K562 (cell line): ENCODE measurements around the gene SPAG7. TPM values are rescaled to one million over a fixed set of nuclear protein-coding genes. Genes with fewer than 3 reads are reported as not detected.

Experiments used
- ATAC-seq: fragments of 200-7000 bp; cut with Tn5 transposase; 3 replicates; pipeline ENCODE4 v1.9.1; 2020; ENCODE audit warnings: moderate library complexity
- BruUV-seq: library from RNA; stranded (reverse); fragments of 400-500 nt; replicated peaks from 2 replicates; lab custom pipeline; 2021; lab: Mats Ljungman, UMichigan
- CTCF ChIA-PET: fragments of 300-600 bp; formaldehyde crosslinking; extraction: SDS; loops from one replicate; lab custom pipeline; 2021; ENCODE audit warnings: low intra/inter-chr PET ratio; lab: Yijun Ruan, JAX
- POLR2A ChIA-PET: fragments of 300-600, 350-650 bp; sonication (Branson Sonifier 250); formaldehyde crosslinking; extraction: SDS; loops from one replicate; lab custom pipeline; 2021; ENCODE audit warnings: antibody characterized with exemption, inconsistent platforms; lab: Yijun Ruan, JAX
- DNase-seq, 4 experiments: peaks; one replicate each; pipeline versions ENCODE4 v3.0.0 to v3.0.0-alpha.2; 2011 to 2018; ENCODE audit warnings: low spot score in 3 of 4, mixed read lengths in 3 of 4; ENCODE audit errors: extremely low read depth in 1 of 4
- FAIRE-seq: peaks from 2 replicates; lab custom pipeline; 2011; peaks lifted over from hg19 to GRCh38; lab: Jason Lieb, UNC
- H2AFZ ChIP-seq: 2 replicates; pipeline ENCODE4 v1.6.0; 2011; ENCODE audit warnings: low read depth, low read length, control low read depth, inconsistent platforms
- H3K27ac ChIP-seq: fragments of 200-600 bp; 3 replicates; pipeline ENCODE4 v1.8.0; 2011; ENCODE audit warnings: low read depth, mild to moderate bottlenecking, control low read depth, inconsistent platforms, low read length, moderate library complexity, mixed read lengths; ENCODE audit errors: extremely low read depth
- H3K27me3 ChIP-seq, 2 experiments: fragments of 300-600 bp in 1 of 2; 2 replicates in 1 of 2; 3 replicates in 1 of 2; pipeline versions ENCODE4 v1.6.0 to v1.8.0; 2011; ENCODE audit warnings: inconsistent platforms in 2 of 2, low read length in 2 of 2, mild to moderate bottlenecking in 1 of 2, mixed read lengths in 1 of 2, moderate library complexity in 1 of 2; ENCODE audit not compliant: control insufficient read depth in 2 of 2, insufficient read depth in 2 of 2
- H3K36me3 ChIP-seq: fragments of 300-600 bp; 3 replicates; pipeline ENCODE4 v1.8.0; 2011; ENCODE audit warnings: mild to moderate bottlenecking, low read length, inconsistent platforms; ENCODE audit not compliant: control insufficient read depth, insufficient read depth
- H3K4me1 ChIP-seq, 2 experiments: fragments of 200-600 bp in 1 of 2; replicated peaks in 1 of 2; 2 replicates in 1 of 2; 3 replicates in 1 of 2; pipeline versions ENCODE4 v1.5.1 to v1.8.0; 2011; ENCODE audit warnings: inconsistent platforms in 2 of 2, low read length in 2 of 2, mild to moderate bottlenecking in 1 of 2, mixed read lengths in 1 of 2, moderate library complexity in 1 of 2; ENCODE audit not compliant: control insufficient read depth in 2 of 2, insufficient read depth in 2 of 2
- H3K4me2 ChIP-seq: 2 replicates; pipeline ENCODE4 v1.6.1; 2011; ENCODE audit warnings: low read length, control low read depth, inconsistent platforms, mixed read lengths; ENCODE audit not compliant: insufficient read depth
- H3K4me3 ChIP-seq: fragments of 200-600 bp; sonication (generic), shearing (Covaris generic); 2 replicates; pipeline ENCODE4 v1.5.1; 2016; ENCODE audit warnings: control low read depth, inconsistent platforms
- H3K79me2 ChIP-seq: fragments of 200-600 bp; 3 replicates; pipeline ENCODE4 v1.8.0; 2011; ENCODE audit warnings: low read length, inconsistent platforms; ENCODE audit not compliant: control insufficient read depth, insufficient read depth
- H3K9ac ChIP-seq, 2 experiments: 2 replicates each; pipeline versions ENCODE4 v1.6.0 to v1.6.1; 2011; ENCODE audit warnings: low read depth in 2 of 2, low read length in 2 of 2, control low read depth in 1 of 2, inconsistent platforms in 1 of 2, mild to moderate bottlenecking in 1 of 2, mixed read lengths in 1 of 2; ENCODE audit not compliant: insufficient read depth in 1 of 2
- H3K9me1 ChIP-seq: one replicate; pipeline ENCODE4 v1.6.0; 2011; ENCODE audit warnings: inconsistent platforms, mild to moderate bottlenecking, low read length, moderate library complexity; ENCODE audit not compliant: control insufficient read depth, insufficient read depth
- H3K9me3 ChIP-seq: replicated peaks from 2 replicates; pipeline ENCODE4 v1.5.1; 2011; ENCODE audit warnings: low read depth, low read length, inconsistent platforms; ENCODE audit not compliant: control insufficient read depth, insufficient read depth
- H4K20me1 ChIP-seq: replicated peaks from 2 replicates; pipeline ENCODE4 v1.6.1; 2011; ENCODE audit warnings: low read length, inconsistent platforms, mixed read lengths; ENCODE audit not compliant: control insufficient read depth, insufficient read depth
- ATF1 ChIP-seq, 2 experiments: fragments of 450-650 bp in 1 of 2; IDR thresholded peaks; 2 replicates each; pipeline ENCODE4 v1.6.1; 2016; ENCODE audit warnings: missing compliant biosample characterization in 1 of 2, missing genetic modification characterization in 1 of 2
- DDX20 ChIP-seq: fragments of 450-650 bp; IDR thresholded peaks from 2 replicates; pipeline ENCODE4 v1.6.1; 2016; ENCODE audit warnings: missing genetic modification characterization, low read depth, mild to moderate bottlenecking, missing compliant biosample characterization, moderate library complexity
- E4F1 ChIP-seq: fragments of 250-450 bp; sonication (Bioruptor Pico); IDR thresholded peaks from 2 replicates; pipeline ENCODE4 v1.5.0; 2021; ENCODE audit warnings: mild to moderate bottlenecking, borderline replicate concordance
- HIVEP1 ChIP-seq: fragments of 250-450 bp; sonication (Bioruptor Pico); IDR thresholded peaks from 2 replicates; pipeline ENCODE4 v1.4.0; 2020; ENCODE audit warnings: mild to moderate bottlenecking
- IFI16 ChIP-seq: fragments of 250-450 bp; sonication (Bioruptor Pico); IDR thresholded peaks from 2 replicates; pipeline ENCODE4 v2.1.2; 2022; ENCODE audit warnings: mild to moderate bottlenecking, inconsistent platforms
- PKNOX1 ChIP-seq: fragments of 450-650 bp; IDR thresholded peaks from 2 replicates; pipeline ENCODE4 v1.6.1; 2016
- PYGO2 ChIP-seq: fragments of 450-650 bp; IDR thresholded peaks from 2 replicates; pipeline ENCODE4 v1.6.1; 2016; ENCODE audit warnings: mild to moderate bottlenecking, missing genetic modification characterization, moderate library complexity, missing compliant biosample characterization
- SMAD3 ChIP-seq: fragments of 450-650 bp; formaldehyde crosslinking; conservative IDR thresholded peaks from 2 replicates; pipeline ENCODE4 v1.4.0; 2020; ENCODE audit warnings: mild to moderate bottlenecking
- VEZF1 ChIP-seq: fragments of 200-800 bp; sonication (Bioruptor generic); IDR thresholded peaks from 2 replicates; pipeline ENCODE4 v1.6.1; 2017; ENCODE audit warnings: missing genetic modification characterization, missing compliant biosample characterization
- ZNF384 ChIP-seq: IDR thresholded peaks from 2 replicates; pipeline ENCODE4 v1.6.1; 2012; ENCODE audit warnings: low read depth, low read length, improper control_type of control experiment
- ZNF511 ChIP-seq: sonication (generic); formaldehyde crosslinking; IDR thresholded peaks from 2 replicates; pipeline ENCODE4 v1.8.0; 2022; ENCODE audit warnings: mild to moderate bottlenecking, missing genetic modification reagents
- ZNF785 ChIP-seq: fragments of 250-450 bp; sonication (Bioruptor Pico); IDR thresholded peaks from 2 replicates; pipeline ENCODE4 v1.4.0; 2020; ENCODE audit warnings: mild to moderate bottlenecking
- WGBS: fragments of 100-300 bp; shearing (Covaris generic); methylation state at CpG from one replicate; pipeline ENCODE4 v1.1.6; 2016; ENCODE audit warnings: low coverage, mixed read lengths; ENCODE audit not compliant: insufficient coverage; ENCODE audit errors: missing lambda C conversion rate; 5-methylcytosine and 5-hydroxymethylcytosine counted together
- in situ Hi-C: fragments of 300-500 bp; cut with MboI; formaldehyde crosslinking; loops from 4 replicates; pipeline ENCODE4 v1.15.0; 2018; ENCODE audit warnings: inconsistent platforms, mixed read lengths
- intact Hi-C: fragments of 100-400 bp; cut with micrococcal nuclease; formaldehyde crosslinking; loops from 2 replicates; pipeline ENCODE4 v1.14.2; 2022
- polyA plus RNA-seq, 8 experiments: library from polyadenylated mRNA; depleted of rRNA in 4 of 8; stranded (reverse) in 5 of 8; unstranded in 3 of 8; fragments of >200 nt; fragmentation: Nextera tagmentation in 2 of 8; fragmentation: Illumina TruSeq in 1 of 8; extraction: Ambion mirVana in 2 of 8; extraction: Trizol in 1 of 8; gene quantifications; 2 replicates each; pipeline versions ENCODE4 v1.2.1 to v1.2.3, GENCODE V29; 2011 to 2014; ENCODE audit warnings: inconsistent platforms in 1 of 8, missing spikeins in 1 of 8
- total RNA-seq, 7 experiments: library from RNA; depleted of rRNA in 6 of 7; stranded (reverse); fragments of >200 nt in 6 of 7; fragmentation: Illumina TruSeq in 2 of 7; extraction: Trizol in 2 of 7; gene quantifications; 2 replicates each; pipeline versions ENCODE4 v1.2.1 to v1.2.3, GENCODE V29; 2011 to 2021; ENCODE audit warnings: low replicate concordance in 1 of 7

SPAG7 gene
- total and polyA plus RNA-seq, 9 of the 15 experiments (the other 6 are each of a cell fraction or from before 2014, with no cell fraction given): 5.6 to 53.5 (median 36.3) TPM

GRCh38 chr17:4938069-4938491 is 29.5 kb downstream of the SPAG7 start:
- no peaks in the 10 kb centered on the region for H3K9me3 ChIP-seq
- H3K9ac ChIP-seq: peak overlapping the region; percentile 95 to 98; a peak in 3 of 4 replicates
- H3K9me1 ChIP-seq: no peaks in the 10 kb centered on the region
- H3K4me2 ChIP-seq: peak overlapping the region; percentile 96
- FAIRE-seq (no peak), DNase-seq (no peak), ATAC-seq (no peak)
- H4K20me1 ChIP-seq: no peaks in the 10 kb centered on the region
- peaks cover 13 to 34% of the 10 kb centered on the region in 2 experiments; a peak in 4 of 5 replicates for H3K4me1 ChIP-seq
- peaks cover 46% of the 10 kb centered on the region for H3K79me2 ChIP-seq
- TF ChIP-seq ZNF384 (no peak), IFI16 (no peak), E4F1 (CRISPR knock-in tag) (no peak), HIVEP1 (CRISPR knock-in tag) (no peak), ATF1 (CRISPR knock-in tag; IDR thresholded peaks at IDR 0.05) (no peak), ATF1 (tag; IDR thresholded peaks at IDR 0.05) (no peak), ZNF785 (CRISPR knock-in tag) (no peak), ZNF511 (CRISPR knock-in tag) (no peak), VEZF1 (CRISPR knock-in tag) (no peak), PKNOX1 (no peak), SMAD3 (CRISPR knock-in tag) (no peak), PYGO2 (tag) (no peak), DDX20 (tag) (no peak)
- H3K27ac ChIP-seq: no peak overlapping the region; the same call in 2 of the 3 replicates
- ChIA-PET CTCF (no interaction called here), POLR2A (no interaction called here)
- H3K27me3 ChIP-seq: no peaks in the 10 kb centered on the region
- intact Hi-C loops (no loop called here), in situ Hi-C loops (no loop called here)
- no peak overlapping the region for H2AFZ ChIP-seq
- no peak overlapping the region for H3K4me3 ChIP-seq
- peaks cover 44% of the 10 kb centered on the region for H3K36me3 ChIP-seq
- no TSS peak for BruUV-seq
- 94% methylated on average over 2 of the region's 11 CpGs for WGBS
